GM18951 (cell line): ENCODE results near the gene CDC16.
"Not testable (repeated sequence)": the region's sequence is repeated elsewhere in the genome, so short reads cannot be mapped to it uniquely, and the experiment has no call there.

Experiments
- POLR2A ChIP-seq: IDR thresholded peaks from 4 replicates; pipeline ENCODE4 v1.6.1; 2011; ENCODE audit warnings: mild to moderate bottlenecking; ENCODE audit not compliant: insufficient read length, insufficient read depth; ENCODE audit errors: extremely low read depth
- in situ Hi-C: fragments of 300-500 bp; cut with MboI; formaldehyde crosslinking; loops from one replicate; pipeline ENCODE4 v1.12.0; 2022; ENCODE audit warnings: low sequenced_read_pairs, mixed read lengths, inconsistent platforms; ENCODE audit not compliant: unreplicated experiment

CDC16 gene

GRCh38 chr13:114259374-114259773 is 24.7 kb downstream of the CDC16 start:
- in situ Hi-C loops, result no loop called here
- no peak for TF ChIP-seq POLR2A

- no peak for TF ChIP-seq POLR2A
- in situ Hi-C loops, result no loop called here
Observed at GRCh38 chr13:114259974-114260373, 25.3 kb downstream of the CDC16 start.

GRCh38 chr13:114260814-114261213 is 26.1 kb downstream of the CDC16 start:
- in situ Hi-C loops, result no loop called here
- TF ChIP-seq POLR2A, result no peak

- in situ Hi-C loops, result no loop called here
- no peak for TF ChIP-seq POLR2A
Observed at GRCh38 chr13:114261328-114261965, 26.8 kb downstream of the CDC16 start.

GRCh38 chr13:114263578-114263977 is 28.9 kb downstream of the CDC16 start:
- in situ Hi-C loops, result no loop called here
- TF ChIP-seq POLR2A, result no peak

- in situ Hi-C loops, result not testable (repeated sequence)
Observed at GRCh38 chr13:114264313-114264712, 29.6 kb downstream of the CDC16 start.

- TF ChIP-seq POLR2A, result no peak
- in situ Hi-C loops, result no loop called here
Observed at GRCh38 chr13:114264886-114265611, 30.4 kb downstream of the CDC16 start.

- no peak for TF ChIP-seq POLR2A
- in situ Hi-C loops, result no loop called here
Observed at GRCh38 chr13:114266241-114266640, 31.5 kb downstream of the CDC16 start.

- no peak for TF ChIP-seq POLR2A
- in situ Hi-C loops, result no loop called here
Observed at GRCh38 chr13:114268344-114269280, 33.9 kb downstream of the CDC16 start.

GRCh38 chr13:114269281-114269770 is 34.6 kb downstream of the CDC16 start:
- in situ Hi-C loops, result no loop called here
- TF ChIP-seq POLR2A, result no peak

GRCh38 chr13:114272977-114273376 is 38.3 kb downstream of the CDC16 start:
- TF ChIP-seq POLR2A, result no peak
- in situ Hi-C loops, result no loop called here

- in situ Hi-C loops, result no loop called here
- no peak for TF ChIP-seq POLR2A
Observed at GRCh38 chr13:114275304-114275703, 40.6 kb downstream of the CDC16 start.

GRCh38 chr13:114279146-114279545 is 44.4 kb downstream of the CDC16 start:
- in situ Hi-C loops, result no loop called here
- no peak for TF ChIP-seq POLR2A

GRCh38 chr13:114279758-114280355 is 45.2 kb downstream of the CDC16 start:
- no peak for TF ChIP-seq POLR2A
- in situ Hi-C loops, result no loop called here
